22Rv1 (cell line): ENCODE measurements around the gene FASTK.

Source experiments
- ZFX ChIP-seq: fragments of 450-650 bp; IDR thresholded peaks from 2 replicates; pipeline ENCODE4 v1.6.1; 2017; ENCODE audit warnings: antibody characterized with exemption, borderline replicate concordance
- TF ChIP-seq, protein P1 (sequence below): fragments of 450-650 bp; IDR thresholded peaks from 2 replicates; pipeline ENCODE4 v1.5.1; 2017; ENCODE audit warnings: mild to moderate bottlenecking

DNA sequence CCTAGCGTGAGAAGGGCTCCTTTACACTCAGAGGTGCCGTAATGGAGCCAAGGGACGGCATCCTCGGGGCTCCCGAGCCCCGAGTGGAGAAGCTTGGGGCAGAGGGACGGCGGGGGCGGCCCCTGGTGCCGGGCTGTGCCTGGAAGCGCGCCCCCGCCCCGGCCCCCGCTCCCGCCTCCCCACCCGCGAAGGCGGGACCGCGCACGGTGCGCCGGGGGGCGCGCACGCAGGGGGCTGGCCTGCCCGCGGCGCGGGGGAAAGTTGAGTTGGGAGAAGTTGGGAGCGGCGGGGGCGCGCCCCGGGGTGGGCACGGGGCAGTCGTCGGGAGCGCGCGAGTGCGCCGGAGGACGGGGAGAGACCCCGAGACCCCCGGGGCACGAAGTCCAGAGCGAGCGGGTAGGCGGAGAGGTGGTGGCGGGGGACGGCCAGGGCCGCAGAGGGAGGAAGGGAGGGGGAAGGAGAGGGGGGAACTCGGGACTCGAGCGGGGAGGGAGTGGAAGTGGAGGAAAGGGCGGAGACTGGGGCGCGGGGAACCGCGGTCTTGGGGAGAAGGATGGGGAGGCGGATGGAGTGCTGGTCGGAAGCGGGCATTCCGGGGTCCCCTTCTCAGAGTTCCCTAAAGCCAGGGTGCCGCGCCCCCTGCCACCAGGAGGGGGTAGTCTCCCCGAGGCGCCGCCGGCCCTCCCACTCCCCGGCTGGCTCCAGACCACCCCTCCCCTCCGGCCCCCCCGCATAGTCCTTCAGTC is 21.1 kb downstream of the FASTK start, which contains the start of gene SLC4A2:
- TF ChIP-seq, protein P1, sequence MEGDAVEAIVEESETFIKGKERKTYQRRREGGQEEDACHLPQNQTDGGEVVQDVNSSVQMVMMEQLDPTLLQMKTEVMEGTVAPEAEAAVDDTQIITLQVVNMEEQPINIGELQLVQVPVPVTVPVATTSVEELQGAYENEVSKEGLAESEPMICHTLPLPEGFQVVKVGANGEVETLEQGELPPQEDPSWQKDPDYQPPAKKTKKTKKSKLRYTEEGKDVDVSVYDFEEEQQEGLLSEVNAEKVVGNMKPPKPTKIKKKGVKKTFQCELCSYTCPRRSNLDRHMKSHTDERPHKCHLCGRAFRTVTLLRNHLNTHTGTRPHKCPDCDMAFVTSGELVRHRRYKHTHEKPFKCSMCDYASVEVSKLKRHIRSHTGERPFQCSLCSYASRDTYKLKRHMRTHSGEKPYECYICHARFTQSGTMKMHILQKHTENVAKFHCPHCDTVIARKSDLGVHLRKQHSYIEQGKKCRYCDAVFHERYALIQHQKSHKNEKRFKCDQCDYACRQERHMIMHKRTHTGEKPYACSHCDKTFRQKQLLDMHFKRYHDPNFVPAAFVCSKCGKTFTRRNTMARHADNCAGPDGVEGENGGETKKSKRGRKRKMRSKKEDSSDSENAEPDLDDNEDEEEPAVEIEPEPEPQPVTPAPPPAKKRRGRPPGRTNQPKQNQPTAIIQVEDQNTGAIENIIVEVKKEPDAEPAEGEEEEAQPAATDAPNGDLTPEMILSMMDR = peak; percentile 41
- TF ChIP-seq ZFX = no peak
